Neutrophil (primary cell): Measurements from ENCODE around the gene CNTN2.
A peak's percentile ranks its signal among the peaks of the same experiment; 100 is the strongest.

ENCODE experiments used
- H3K27ac ChIP-seq: fragments of 200-600 bp; sonication (generic); 2 replicates; pipeline ENCODE4 v1.5.1; 2016; ENCODE audit warnings: mild to moderate bottlenecking, moderate library complexity
- H3K27me3 ChIP-seq: fragments of 200-600 bp; sonication (generic); 2 replicates; pipeline ENCODE4 v1.6.0; 2016; ENCODE audit warnings: mild to moderate bottlenecking
- H3K36me3 ChIP-seq: fragments of 200-600 bp; sonication (generic); 2 replicates; pipeline ENCODE4 v1.5.1; 2017
- H3K4me1 ChIP-seq, 2 experiments: fragments of 200-600 bp in 1 of 2; sonication (generic) in 1 of 2; 1 replicate in 1 of 2; 2 replicates in 1 of 2; pipeline versions ENCODE4 v1.5.1 to v1.6.1; 2013 to 2016; ENCODE audit warnings: low read depth in 1 of 2, low read length in 1 of 2, mild to moderate bottlenecking in 1 of 2, moderate library complexity in 1 of 2; ENCODE audit not compliant: control insufficient read depth in 1 of 2, insufficient read depth in 1 of 2
- H3K4me3 ChIP-seq, 2 experiments: fragments of 200-600 bp in 1 of 2; sonication (generic) in 1 of 2; 1 replicate in 1 of 2; 2 replicates in 1 of 2; pipeline ENCODE4 v1.5.1; 2013 to 2016; ENCODE audit warnings: low read depth in 1 of 2, low read length in 1 of 2, mild to moderate bottlenecking in 1 of 2, moderate library complexity in 1 of 2
- H3K9me3 ChIP-seq: fragments of 200-600 bp; sonication (generic); 2 replicates; pipeline ENCODE4 v1.5.1; 2016
- TF ChIP-seq, protein P1 (sequence below): fragments of 200-600 bp; sonication (generic); IDR thresholded peaks from 2 replicates; pipeline ENCODE4 v1.5.1; 2016; ENCODE audit warnings: antibody characterized with exemption

CNTN2 gene, protein sequence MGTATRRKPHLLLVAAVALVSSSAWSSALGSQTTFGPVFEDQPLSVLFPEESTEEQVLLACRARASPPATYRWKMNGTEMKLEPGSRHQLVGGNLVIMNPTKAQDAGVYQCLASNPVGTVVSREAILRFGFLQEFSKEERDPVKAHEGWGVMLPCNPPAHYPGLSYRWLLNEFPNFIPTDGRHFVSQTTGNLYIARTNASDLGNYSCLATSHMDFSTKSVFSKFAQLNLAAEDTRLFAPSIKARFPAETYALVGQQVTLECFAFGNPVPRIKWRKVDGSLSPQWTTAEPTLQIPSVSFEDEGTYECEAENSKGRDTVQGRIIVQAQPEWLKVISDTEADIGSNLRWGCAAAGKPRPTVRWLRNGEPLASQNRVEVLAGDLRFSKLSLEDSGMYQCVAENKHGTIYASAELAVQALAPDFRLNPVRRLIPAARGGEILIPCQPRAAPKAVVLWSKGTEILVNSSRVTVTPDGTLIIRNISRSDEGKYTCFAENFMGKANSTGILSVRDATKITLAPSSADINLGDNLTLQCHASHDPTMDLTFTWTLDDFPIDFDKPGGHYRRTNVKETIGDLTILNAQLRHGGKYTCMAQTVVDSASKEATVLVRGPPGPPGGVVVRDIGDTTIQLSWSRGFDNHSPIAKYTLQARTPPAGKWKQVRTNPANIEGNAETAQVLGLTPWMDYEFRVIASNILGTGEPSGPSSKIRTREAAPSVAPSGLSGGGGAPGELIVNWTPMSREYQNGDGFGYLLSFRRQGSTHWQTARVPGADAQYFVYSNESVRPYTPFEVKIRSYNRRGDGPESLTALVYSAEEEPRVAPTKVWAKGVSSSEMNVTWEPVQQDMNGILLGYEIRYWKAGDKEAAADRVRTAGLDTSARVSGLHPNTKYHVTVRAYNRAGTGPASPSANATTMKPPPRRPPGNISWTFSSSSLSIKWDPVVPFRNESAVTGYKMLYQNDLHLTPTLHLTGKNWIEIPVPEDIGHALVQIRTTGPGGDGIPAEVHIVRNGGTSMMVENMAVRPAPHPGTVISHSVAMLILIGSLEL

DNA sequence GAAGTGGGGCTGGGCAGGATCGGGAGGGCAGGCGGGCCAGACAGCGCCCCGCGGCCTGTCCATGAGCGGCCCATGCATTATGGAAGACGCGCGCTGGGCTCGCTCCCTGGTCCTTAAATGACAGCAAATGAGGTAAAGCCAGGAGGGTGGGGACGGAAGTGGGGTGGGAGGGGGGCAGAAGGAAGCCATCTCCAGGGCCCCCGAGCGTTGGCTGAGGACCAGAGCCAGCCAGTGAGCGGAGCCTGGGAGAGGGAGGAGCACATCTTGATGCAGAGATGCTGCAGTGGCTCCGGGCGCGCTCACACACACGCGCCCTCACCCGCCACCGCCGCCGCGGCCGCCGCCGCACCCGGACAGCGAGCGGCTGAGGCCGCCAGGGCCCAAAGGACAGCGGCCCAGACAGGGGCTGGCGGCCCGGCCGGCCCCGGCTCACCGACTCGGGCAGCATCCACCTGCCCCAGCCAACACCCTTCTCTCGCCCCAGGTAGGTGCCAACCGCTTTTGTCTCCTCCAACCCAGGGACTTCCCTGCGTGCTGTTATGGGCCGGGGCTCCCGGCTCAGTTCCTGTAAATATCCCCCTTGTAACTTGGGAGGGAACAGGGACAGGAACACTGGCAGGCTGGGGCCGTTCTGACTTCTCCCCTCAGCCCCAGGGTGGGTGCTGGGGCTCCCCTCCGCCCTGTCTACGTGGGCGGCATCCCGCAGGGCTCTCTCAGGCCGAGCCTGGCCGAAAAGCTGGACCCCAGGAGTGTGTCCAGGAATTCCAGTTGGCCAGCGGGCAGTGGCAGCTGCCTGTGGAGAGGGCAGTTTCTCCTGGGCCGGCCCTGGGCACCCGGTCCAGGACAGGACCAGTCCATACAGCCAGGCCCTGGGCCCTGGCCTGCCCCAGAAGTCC, at the start of gene CNTN2:
TSS of gene CNTN2 (plus strand) at position 302 of the 896 bp plus-strand sequence. CDS start 9,974 bp downstream, outside the sequence.
- Histone ChIP-seq H3K27ac (no peak within 1 kb of the TSS), H3K27me3 (peaks cover 81% of the 10 kb centered on the region), H3K4me3 (no peak within 1 kb of the TSS), H3K4me1 (peaks cover 3 to 11% of the 10 kb centered on the region in 2 experiments), H3K36me3 (no peaks in the 10 kb centered on the region), H3K9me3 (no peaks in the 10 kb centered on the region)
- TF ChIP-seq, protein P1, sequence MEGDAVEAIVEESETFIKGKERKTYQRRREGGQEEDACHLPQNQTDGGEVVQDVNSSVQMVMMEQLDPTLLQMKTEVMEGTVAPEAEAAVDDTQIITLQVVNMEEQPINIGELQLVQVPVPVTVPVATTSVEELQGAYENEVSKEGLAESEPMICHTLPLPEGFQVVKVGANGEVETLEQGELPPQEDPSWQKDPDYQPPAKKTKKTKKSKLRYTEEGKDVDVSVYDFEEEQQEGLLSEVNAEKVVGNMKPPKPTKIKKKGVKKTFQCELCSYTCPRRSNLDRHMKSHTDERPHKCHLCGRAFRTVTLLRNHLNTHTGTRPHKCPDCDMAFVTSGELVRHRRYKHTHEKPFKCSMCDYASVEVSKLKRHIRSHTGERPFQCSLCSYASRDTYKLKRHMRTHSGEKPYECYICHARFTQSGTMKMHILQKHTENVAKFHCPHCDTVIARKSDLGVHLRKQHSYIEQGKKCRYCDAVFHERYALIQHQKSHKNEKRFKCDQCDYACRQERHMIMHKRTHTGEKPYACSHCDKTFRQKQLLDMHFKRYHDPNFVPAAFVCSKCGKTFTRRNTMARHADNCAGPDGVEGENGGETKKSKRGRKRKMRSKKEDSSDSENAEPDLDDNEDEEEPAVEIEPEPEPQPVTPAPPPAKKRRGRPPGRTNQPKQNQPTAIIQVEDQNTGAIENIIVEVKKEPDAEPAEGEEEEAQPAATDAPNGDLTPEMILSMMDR: no peak

DNA sequence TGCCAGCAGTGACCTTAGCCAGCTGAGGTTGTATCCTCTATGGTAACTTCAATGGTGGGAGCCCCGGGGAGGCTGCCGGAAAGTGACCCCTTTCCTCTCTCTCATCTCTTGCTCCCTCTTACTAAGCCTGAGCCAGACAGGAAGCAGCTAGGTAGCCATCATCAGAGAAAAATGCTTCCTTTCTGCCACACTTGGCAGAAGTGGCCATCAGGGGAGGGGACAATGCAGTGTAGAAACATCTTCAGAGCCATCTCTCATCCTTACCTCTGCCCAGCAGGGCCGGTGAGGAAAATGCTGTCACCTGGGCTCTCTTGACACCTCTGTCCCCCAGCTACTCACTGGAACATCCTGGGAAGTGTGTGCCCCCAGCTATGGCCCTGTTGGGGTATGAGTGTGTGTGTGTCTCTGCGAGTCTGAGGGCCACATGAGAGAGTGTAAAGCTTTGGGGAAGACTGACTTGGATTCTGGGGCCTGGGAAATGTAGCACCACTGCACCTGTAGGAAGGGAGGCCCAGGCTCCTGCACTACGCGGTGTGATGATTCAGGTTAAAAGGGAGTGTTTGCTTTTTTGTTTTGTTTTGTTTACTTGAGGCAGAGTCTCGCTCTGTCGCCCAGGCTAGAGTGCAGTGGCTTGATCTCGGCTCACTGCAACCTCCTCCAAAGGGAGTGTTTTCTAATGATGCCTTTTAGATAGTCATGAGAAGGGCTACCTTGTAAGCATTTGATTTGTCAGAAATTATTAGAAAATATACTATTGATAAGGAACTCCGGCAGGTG, 48.7 kb upstream of the CNTN2 start:
- Histone ChIP-seq H3K27me3 (no peaks in the 10 kb centered on the region), H3K27ac (peak overlapping the region; percentile 99), H3K36me3 (no peaks in the 10 kb centered on the region), H3K9me3 (no peaks in the 10 kb centered on the region), H3K4me3 (no peak overlapping the region), H3K4me1 (peaks cover 68 to 70% of the 10 kb centered on the region in 2 experiments)
- TF ChIP-seq, protein P1: no peak

DNA sequence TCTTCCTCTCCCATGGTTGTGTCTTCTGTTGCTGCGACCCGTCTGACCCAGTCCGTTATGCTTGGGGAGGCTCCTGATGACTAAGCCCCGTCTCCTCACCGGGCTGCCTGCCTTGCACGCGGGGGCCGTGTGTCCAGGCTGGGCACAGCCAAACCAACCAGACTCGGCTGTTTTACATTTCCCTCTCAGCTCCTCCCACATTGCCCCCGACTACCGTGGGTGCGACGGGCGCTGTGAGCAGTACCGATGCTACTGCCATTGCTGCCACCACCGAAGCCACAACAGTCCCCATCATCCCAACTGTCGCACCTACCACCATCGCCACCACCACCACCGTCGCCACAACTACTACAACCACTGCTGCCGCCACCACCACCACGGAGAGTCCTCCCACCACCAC, 46.0 kb upstream of the CNTN2 start:
- TF ChIP-seq, protein P1: no peak
- Histone ChIP-seq H3K4me1 (peaks cover 47 to 48% of the 10 kb centered on the region in 2 experiments), H3K36me3 (no peaks in the 10 kb centered on the region), H3K9me3 (no peaks in the 10 kb centered on the region), H3K27ac (no peak overlapping the region), H3K4me3 (no peak overlapping the region), H3K27me3 (no peaks in the 10 kb centered on the region)

DNA sequence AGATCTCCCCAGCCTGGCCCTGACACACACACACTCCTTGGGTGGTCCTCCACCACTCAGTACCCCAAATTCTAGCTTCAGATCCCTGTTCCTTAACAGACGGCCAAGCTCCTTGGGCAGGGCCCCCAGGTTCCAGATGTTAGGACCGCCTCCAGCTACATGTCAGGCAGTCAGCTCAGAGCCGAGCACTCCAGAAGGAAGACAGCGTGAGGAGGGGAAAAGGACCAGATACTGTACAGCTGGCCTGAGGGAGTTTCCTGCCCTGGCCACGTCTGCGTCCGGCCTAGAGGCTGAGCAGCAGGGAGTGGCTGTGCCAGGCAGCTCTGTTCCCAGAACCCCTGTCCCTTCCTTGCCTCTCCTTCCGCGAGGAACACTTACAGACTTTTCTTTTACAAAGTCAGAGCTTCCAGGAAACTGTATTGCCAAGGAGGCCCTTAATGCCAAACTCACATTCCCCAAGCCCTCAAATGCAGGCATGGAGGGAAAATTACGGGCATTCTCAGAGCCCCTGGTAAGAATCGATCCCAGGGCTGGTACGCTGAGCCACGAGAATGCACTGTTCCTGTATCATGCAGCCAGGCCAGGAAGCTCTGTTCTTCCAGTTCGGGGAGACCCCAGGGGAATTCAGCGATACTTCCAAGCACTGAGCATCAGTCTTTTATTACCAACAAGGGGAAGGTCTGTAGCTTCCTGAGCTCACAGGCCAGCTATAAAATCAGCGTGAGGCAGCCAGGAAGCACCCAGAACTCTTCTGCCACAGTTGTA, 45.2 kb upstream of the CNTN2 start:
- TF ChIP-seq, protein P1: no peak
- H3K4me1 ChIP-seq: peaks cover 46 to 48% of the 10 kb centered on the region in 2 experiments
- H3K36me3 ChIP-seq: no peaks in the 10 kb centered on the region
- no peak overlapping the region for H3K4me3 ChIP-seq
- H3K27ac ChIP-seq: peak overlapping the region; percentile 79
- H3K9me3 ChIP-seq: no peaks in the 10 kb centered on the region
- H3K27me3 ChIP-seq: no peaks in the 10 kb centered on the region
